Transverse colon (tissue), 4 donors: ENCODE results near the gene PRTG.

ENCODE experiments used
- CTCF ChIP-seq, 5 experiments: fragments of 200-600 bp in 3 of 5; fragments of 450-650 bp in 2 of 5; sonication (generic) in 3 of 5; IDR thresholded peaks; 1 replicate in 2 of 5; 2 replicates in 3 of 5; pipeline ENCODE4 v1.5.1; 2016 to 2017; ENCODE audit warnings: antibody characterized with exemption in 5 of 5, inconsistent platforms in 3 of 5, mild to moderate bottlenecking in 2 of 5, moderate library complexity in 1 of 5
- EP300 ChIP-seq: sonication (generic); formaldehyde crosslinking; IDR thresholded peaks from one replicate; pipeline ENCODE4 v1.6.1; 2017; ENCODE audit warnings: antibody characterized with exemption, low read depth
- POLR2A ChIP-seq: fragments of 450-650 bp; IDR thresholded peaks from one replicate; pipeline ENCODE4 v1.6.1; 2016; ENCODE audit warnings: antibody characterized with exemption, mild to moderate bottlenecking, moderate library complexity
- POLR2AphosphoS5 ChIP-seq, 3 donors: sonication (generic); formaldehyde crosslinking; IDR thresholded peaks; one replicate each; pipeline ENCODE4 v1.6.1; 2016; ENCODE audit warnings: antibody characterized with exemption in 3 of 3

GRCh38 chr15:55714064-55714463 lies 28.9 kb downstream of the PRTG start:
- TF ChIP-seq CTCF (IDR thresholded peaks at IDR 0.05) (no peak), POLR2AphosphoS5 (IDR thresholded peaks at IDR 0.05) (no peak), EP300 (no peak), POLR2A (no peak)
